PC-3 (cell line): ENCODE results near the gene NPC1. TPM values are rescaled to one million over a fixed set of nuclear protein-coding genes. Genes with fewer than 3 reads are reported as not detected.

ENCODE experiments used
- ATAC-seq: fragments of 200-7000 bp; cut with Tn5 transposase; 2 replicates; pipeline ENCODE4 v1.9.1; 2020; ENCODE audit warnings: mild to moderate bottlenecking, moderate library complexity
- BruUV-seq: library from RNA; stranded (reverse); fragments of 400-500 nt; replicated peaks from 2 replicates; lab custom pipeline; 2021; lab: Mats Ljungman, UMichigan
- CTCF ChIA-PET: fragments of 300-600 bp; sonication (Branson Sonifier 250); formaldehyde crosslinking; loops from one replicate; lab custom pipeline; 2022; ENCODE audit warnings: antibody characterized with exemption; lab: Charles Lee
- POLR2A ChIA-PET: fragments of 300-600 bp; sonication (Branson Sonifier 250); formaldehyde crosslinking; loops from one replicate; lab custom pipeline; 2022; ENCODE audit warnings: antibody characterized with exemption; ENCODE audit not compliant: unreplicated experiment; lab: Charles Lee
- DNase-seq: peaks from one replicate; pipeline ENCODE4 v3.0.0-alpha.2; 2015
- H2AFZ ChIP-seq: fragments of 300-600 bp; sonication (generic); 2 replicates; pipeline ENCODE4 v1.6.0; 2016; ENCODE audit warnings: antibody characterized with exemption, low read length
- H3F3A ChIP-seq: fragments of 300-600 bp; sonication (generic); one replicate; pipeline ENCODE4 v1.6.0; 2017; ENCODE audit warnings: antibody characterized with exemption, low read length, control low read depth, mild to moderate bottlenecking; ENCODE audit not compliant: unreplicated experiment
- H3K27ac ChIP-seq: fragments of 300-600 bp; sonication (generic); 2 replicates; pipeline ENCODE4 v1.5.1; 2016; ENCODE audit warnings: mild to moderate bottlenecking, low read length
- H3K27me3 ChIP-seq: fragments of 300-600 bp; sonication (generic); 2 replicates; pipeline ENCODE4 v1.6.1; 2016; ENCODE audit warnings: low read length, mixed read lengths
- H3K36me3 ChIP-seq: fragments of 300-600 bp; sonication (generic); 2 replicates; pipeline ENCODE4 v1.6.1; 2016; ENCODE audit warnings: low read depth, mixed run types, low read length, mixed read lengths
- H3K4me1 ChIP-seq: fragments of 300-600 bp; sonication (generic); 2 replicates; pipeline ENCODE4 v1.5.1; 2016; ENCODE audit warnings: low read length; ENCODE audit not compliant: insufficient read depth
- H3K4me2 ChIP-seq: fragments of 300-600 bp; sonication (generic); 2 replicates; pipeline ENCODE4 v1.6.0; 2016; ENCODE audit warnings: low read length
- H3K4me3 ChIP-seq: fragments of 300-600 bp; sonication (generic); 2 replicates; pipeline ENCODE4 v1.5.1; 2016; ENCODE audit warnings: mild to moderate bottlenecking, low read length, mixed read lengths
- H3K79me2 ChIP-seq: fragments of 300-600 bp; sonication (generic); 2 replicates; pipeline ENCODE4 v1.6.1; 2017; ENCODE audit warnings: low read length, mixed read lengths
- H3K9ac ChIP-seq: fragments of 300-600 bp; sonication (generic); 2 replicates; pipeline ENCODE4 v1.6.0; 2016; ENCODE audit warnings: mild to moderate bottlenecking, low read length
- H3K9me2 ChIP-seq: fragments of 300-600 bp; sonication (generic); replicated peaks from 2 replicates; pipeline ENCODE4 v1.6.1; 2016; ENCODE audit warnings: mixed run types, low read length, mixed read lengths
- H3K9me3 ChIP-seq: fragments of 300-600 bp; sonication (generic); 2 replicates; pipeline ENCODE4 v1.6.1; 2016; ENCODE audit warnings: low read length, mixed read lengths
- H4K20me1 ChIP-seq: fragments of 300-600 bp; sonication (generic); 2 replicates; pipeline ENCODE4 v1.6.1; 2016; ENCODE audit warnings: low read length, mixed read lengths
- CTCF ChIP-seq: fragments of 300-600 bp; sonication (generic); conservative IDR thresholded peaks from 2 replicates; pipeline ENCODE4 v1.5.1; 2017; ENCODE audit warnings: antibody characterized with exemption, low read depth, mild to moderate bottlenecking, low read length
- EZH2 ChIP-seq: fragments of 300-600 bp; sonication (generic); IDR thresholded peaks from one replicate; pipeline ENCODE4 v1.6.1; 2017; ENCODE audit warnings: antibody characterized with exemption, mild to moderate bottlenecking, low read length; ENCODE audit not compliant: unreplicated experiment
- EZH2phosphoT487 ChIP-seq: fragments of 300-600 bp; sonication (generic); IDR thresholded peaks from 2 replicates; pipeline ENCODE4 v1.6.1; 2018; ENCODE audit warnings: mild to moderate bottlenecking, antibody characterized with exemption, low read length, borderline replicate concordance
- intact Hi-C: fragments of 100-400 bp; cut with micrococcal nuclease; formaldehyde crosslinking; loops from 2 replicates; pipeline ENCODE4 v1.9.0; 2023
- total RNA-seq: library from RNA; depleted of rRNA; stranded (reverse); fragments of >200 nt; gene quantifications from 2 replicates; pipeline ENCODE4 v1.2.3, GENCODE V29; 2014

NPC1 gene
- total RNA-seq, 1 experiment from 2014 or later = 85.5 TPM

- H4K20me1 ChIP-seq = no peaks in the 10 kb centered on the region
- no peaks in the 10 kb centered on the region for H3F3A ChIP-seq
- H3K4me3 ChIP-seq = no peak overlapping the region
- intact Hi-C loops = no loop called here
- H3K9me3 ChIP-seq = no peaks in the 10 kb centered on the region
- ATAC-seq = peak; percentile 24; the same call in 1 of the 2 replicates
- no peaks in the 10 kb centered on the region for H3K36me3 ChIP-seq
- H3K27me3 ChIP-seq = no peaks in the 10 kb centered on the region
- no peak for DNase-seq
- ChIA-PET CTCF (interaction anchor here (0.7 kb wide), 1 partner anchor 9 kb away, joined by 4 read pairs; no protein-coding TSS in a partner anchor), POLR2A (no interaction called here)
- no peak overlapping the region for H3K4me2 ChIP-seq
- no peaks in the 10 kb centered on the region for H3K79me2 ChIP-seq
- H2AFZ ChIP-seq = no peak overlapping the region
- no peaks in the 10 kb centered on the region for H3K4me1 ChIP-seq
- H3K27ac ChIP-seq = no peak overlapping the region
- TF ChIP-seq EZH2 = no peak
- no peak for TF ChIP-seq EZH2phosphoT487
- no peak for TF ChIP-seq CTCF
- no peaks in the 10 kb centered on the region for H3K9me2 ChIP-seq
- BruUV-seq = no TSS peak
- no peak overlapping the region for H3K9ac ChIP-seq
Measured at GRCh38 chr18:23612434-23613090, 26.3 kb upstream of the NPC1 start.

GRCh38 chr18:23609390-23610023 lies 23.2 kb upstream of the NPC1 start:
- intact Hi-C loops = no loop called here
- no peak overlapping the region for H3K9ac ChIP-seq
- ChIA-PET CTCF (no interaction called here), POLR2A (no interaction called here)
- no peaks in the 10 kb centered on the region for H3K9me2 ChIP-seq
- no peaks in the 10 kb centered on the region for H3F3A ChIP-seq
- no peaks in the 10 kb centered on the region for H3K36me3 ChIP-seq
- H3K4me2 ChIP-seq = no peak overlapping the region
- DNase-seq = no peak
- no peak for ATAC-seq
- TF ChIP-seq CTCF (no peak), EZH2 (no peak), EZH2phosphoT487 (no peak)
- BruUV-seq = no TSS peak
- H4K20me1 ChIP-seq = no peaks in the 10 kb centered on the region
- H3K4me3 ChIP-seq = no peak overlapping the region
- 0 out of 2 replicates have a peak, but pooled peaks cover 3% of the 10 kb centered on the region for H3K4me1 ChIP-seq
- no peaks in the 10 kb centered on the region for H3K9me3 ChIP-seq
- H3K79me2 ChIP-seq = no peaks in the 10 kb centered on the region
- H2AFZ ChIP-seq = no peak overlapping the region
- no peak overlapping the region for H3K27ac ChIP-seq
- no peaks in the 10 kb centered on the region for H3K27me3 ChIP-seq

GRCh38 chr18:23608211-23608610 lies 21.9 kb upstream of the NPC1 start:
- DNase-seq (no peak), ATAC-seq (no peak)
- H3K79me2 ChIP-seq = no peaks in the 10 kb centered on the region
- TF ChIP-seq EZH2phosphoT487 = no peak
- no peak overlapping the region for H3K27ac ChIP-seq
- no peak overlapping the region for H3K9ac ChIP-seq
- no peaks in the 10 kb centered on the region for H3K9me3 ChIP-seq
- no peaks in the 10 kb centered on the region for H3K36me3 ChIP-seq
- H3K9me2 ChIP-seq = no peaks in the 10 kb centered on the region
- H3K4me1 ChIP-seq = 0 out of 2 replicates have a peak, but pooled peaks cover 3% of the 10 kb centered on the region
- H3F3A ChIP-seq = no peaks in the 10 kb centered on the region
- intact Hi-C loops = no loop called here
- no TSS peak for BruUV-seq
- no peaks in the 10 kb centered on the region for H4K20me1 ChIP-seq
- H3K4me2 ChIP-seq = no peak overlapping the region
- H2AFZ ChIP-seq = no peak overlapping the region
- no peaks in the 10 kb centered on the region for H3K27me3 ChIP-seq
- ChIA-PET CTCF (no interaction called here), POLR2A (no interaction called here)
- H3K4me3 ChIP-seq = no peak overlapping the region
